C4-2B (cell line): ENCODE measurements around the gene COX11.

Experiments
- CTCF ChIP-seq: fragments of 450-650 bp; conservative IDR thresholded peaks from 2 replicates; pipeline ENCODE4 v1.5.1; 2017; ENCODE audit warnings: mild to moderate bottlenecking
- ZFX ChIP-seq: fragments of 450-650 bp; IDR thresholded peaks from 2 replicates; pipeline ENCODE4 v1.6.1; 2017

- TF ChIP-seq CTCF: peak; percentile 70
- peak; percentile 75; the same call in 1 of the 2 replicates for TF ChIP-seq ZFX
Measured at GRCh38 chr17:54968262-54968987, at the start of gene COX11, which contains the start of gene STXBP4.
